ENCODE results near the gene COL1A2. TPM values are rescaled to one million over a fixed set of nuclear protein-coding genes. Genes with fewer than 3 reads are reported as not detected.

COL1A2 gene
- total RNA-seq, 1 donor from 2014 or later: 21.9 TPM

DNA sequence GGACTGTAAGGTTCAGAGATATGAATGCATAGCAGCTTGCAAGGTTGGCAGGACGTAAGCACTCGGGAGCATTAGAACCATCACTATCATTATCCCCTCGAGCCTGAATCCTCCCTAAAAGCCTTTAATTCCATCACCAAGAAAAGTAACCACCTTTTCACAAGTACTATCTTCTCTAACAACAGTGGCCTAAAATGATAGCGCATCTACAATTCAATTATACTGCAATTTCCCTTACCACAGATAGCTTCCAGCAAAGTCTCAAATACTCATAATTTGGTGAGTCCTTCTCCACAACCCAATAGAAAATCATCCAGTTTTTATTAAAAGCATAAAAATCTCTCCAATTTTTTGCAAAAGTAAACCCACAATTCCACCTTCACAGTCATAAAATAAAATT lies 42.0 kb downstream of the COL1A2 start:
- ATAC-seq: no peak

- no peak for ATAC-seq
Measured at GRCh38 chr7:94439893-94440381, 45.2 kb downstream of the COL1A2 start.

- ATAC-seq: no peak
Measured at GRCh38 chr7:94440451-94441039, 45.9 kb downstream of the COL1A2 start.

DNA sequence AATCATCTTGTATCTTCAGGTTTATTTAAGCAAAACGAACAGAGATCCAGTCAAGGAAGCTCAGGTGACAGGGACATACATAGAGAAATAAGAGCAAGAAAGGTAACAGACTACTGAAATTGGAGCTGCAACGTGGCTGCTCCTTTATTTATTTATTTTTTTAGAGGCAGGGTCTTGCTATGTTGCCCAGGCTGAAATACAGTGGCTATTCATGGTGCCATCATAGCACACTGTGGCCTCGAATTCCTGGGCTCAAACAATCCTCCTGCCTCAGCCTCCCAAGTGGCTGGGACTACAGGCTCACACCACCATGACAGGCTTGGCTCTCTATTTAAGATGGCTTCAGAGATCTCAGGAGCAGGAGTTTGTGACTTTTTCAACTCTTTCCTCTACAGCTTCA lies 46.4 kb downstream of the COL1A2 start:
- ATAC-seq: no peak

- ATAC-seq: no peak
Measured at GRCh38 chr7:94442639-94443038, 47.9 kb downstream of the COL1A2 start.

DNA sequence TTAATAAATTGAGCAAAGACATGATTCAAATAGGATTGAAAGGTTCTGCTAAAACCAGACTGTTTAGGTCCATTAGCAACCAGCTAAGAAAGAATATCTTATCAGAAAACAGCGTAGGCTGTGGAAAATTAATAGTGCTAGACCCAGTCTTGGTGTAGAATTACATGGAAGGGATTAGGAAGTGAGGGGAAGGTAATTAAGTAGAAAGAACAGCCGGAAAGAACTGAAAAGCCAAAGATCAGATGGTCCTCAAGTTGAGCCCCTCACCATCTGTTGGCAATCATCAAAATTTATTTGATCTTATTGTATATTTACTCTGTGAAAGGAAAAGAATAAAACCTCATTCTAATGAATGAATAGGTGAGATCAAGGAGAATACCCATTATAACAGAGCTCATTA lies 50.1 kb downstream of the COL1A2 start:
- ATAC-seq: no peak

- ATAC-seq: no peak
Measured at GRCh38 chr7:94445696-94446194, 51.0 kb downstream of the COL1A2 start.

- ATAC-seq: no peak
Measured at GRCh38 chr7:94446308-94446707, 51.6 kb downstream of the COL1A2 start.

DNA sequence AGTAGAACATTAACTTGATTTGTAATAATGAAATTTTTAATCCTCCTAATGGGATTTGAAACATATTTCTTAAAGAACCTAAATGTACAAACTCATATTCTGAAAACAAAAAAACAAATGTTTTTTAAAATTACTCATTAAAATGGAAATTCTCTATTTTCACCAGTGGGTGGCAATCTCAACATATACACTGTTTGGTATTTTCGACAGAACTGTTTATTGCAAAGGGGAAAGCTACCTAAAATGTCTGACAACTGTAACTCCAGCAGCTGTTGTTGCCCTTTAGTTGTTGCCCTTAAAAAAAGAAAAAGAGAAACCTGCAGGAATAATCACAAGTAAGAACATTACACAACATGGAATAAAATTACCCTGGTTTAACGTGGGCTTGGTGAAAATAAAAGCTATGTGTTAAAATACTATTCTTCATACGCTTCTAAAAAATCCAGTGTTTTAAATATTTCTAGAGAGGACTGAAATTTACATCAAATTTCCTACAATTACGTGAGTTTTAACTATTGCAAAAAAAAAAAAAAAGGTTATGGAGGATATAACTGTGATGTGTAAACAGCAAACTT lies 54.5 kb downstream of the COL1A2 start:
- no peak for ATAC-seq

DNA sequence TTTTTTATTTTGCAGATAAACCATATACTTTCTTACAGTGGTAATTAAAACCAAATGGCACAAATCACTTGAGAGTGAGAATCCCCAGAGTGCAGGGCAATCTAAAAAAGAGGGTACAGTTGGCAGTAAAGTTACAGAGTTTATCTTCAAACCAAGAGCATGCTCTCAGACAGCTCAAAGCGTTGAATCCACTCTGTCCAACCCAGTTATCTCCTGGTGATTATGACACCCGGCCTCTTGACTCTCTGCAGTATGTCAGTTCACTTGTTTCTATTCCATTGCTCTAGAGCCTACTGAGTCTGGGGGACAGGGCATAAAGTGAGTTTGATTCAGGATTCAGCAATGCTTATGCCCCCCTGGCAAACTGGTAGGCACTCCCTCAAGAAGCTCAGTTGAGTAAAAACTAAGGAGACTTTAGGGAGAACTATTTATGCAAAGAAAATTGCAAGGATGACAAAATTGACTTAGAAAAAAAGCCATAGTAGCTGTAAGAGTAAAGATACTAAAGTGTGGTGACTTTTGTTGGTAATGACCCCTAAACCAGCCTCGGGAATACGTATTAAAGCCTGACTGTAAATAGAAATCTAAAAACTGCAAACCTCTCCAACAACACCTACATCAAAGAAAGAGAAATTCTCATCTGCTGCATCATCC lies 55.5 kb downstream of the COL1A2 start:
- ATAC-seq: no peak

DNA sequence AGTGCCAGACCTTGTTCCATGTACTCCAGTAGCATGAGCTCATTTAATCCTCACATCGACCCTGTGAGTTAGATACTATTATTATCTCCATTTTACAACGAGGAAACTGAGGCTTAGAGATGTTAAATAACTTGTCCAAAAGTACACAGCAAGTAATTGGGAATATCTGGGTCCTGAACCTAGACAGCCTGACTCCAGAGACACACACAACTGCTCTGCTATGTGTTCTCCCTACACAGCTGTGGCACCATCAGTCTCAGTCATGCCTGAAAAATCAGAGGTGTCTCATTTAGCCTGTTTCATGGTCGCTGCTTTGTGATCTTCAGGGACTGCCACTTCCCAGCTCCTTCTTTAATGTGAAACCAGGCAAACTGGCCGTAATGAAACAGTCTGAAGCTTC lies 56.5 kb downstream of the COL1A2 start:
- ATAC-seq: no peak

- no peak for ATAC-seq
Measured at GRCh38 chr7:94452239-94452638, 57.5 kb downstream of the COL1A2 start.

DNA sequence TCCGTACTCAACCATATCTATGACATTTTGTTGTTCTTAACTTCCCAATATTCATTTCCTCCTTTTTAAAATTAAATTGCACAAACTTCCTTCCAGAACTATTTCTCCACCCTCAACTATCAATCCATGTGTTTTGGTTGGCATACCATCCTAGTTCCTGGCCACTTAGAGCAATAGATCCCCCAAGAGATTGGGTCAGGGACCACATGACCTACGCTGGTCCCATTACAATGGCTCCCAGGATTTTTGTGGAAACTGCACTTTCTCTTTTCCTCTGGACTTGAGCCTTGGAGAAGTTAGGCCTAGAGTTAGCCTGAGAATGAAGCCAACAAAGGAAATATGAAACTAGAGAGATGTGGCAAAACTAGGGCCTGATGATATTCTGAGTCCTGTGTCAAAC lies 59.2 kb downstream of the COL1A2 start:
- ATAC-seq: no peak

- ATAC-seq: no peak
Measured at GRCh38 chr7:94458041-94458440, 63.3 kb downstream of the COL1A2 start.

DNA sequence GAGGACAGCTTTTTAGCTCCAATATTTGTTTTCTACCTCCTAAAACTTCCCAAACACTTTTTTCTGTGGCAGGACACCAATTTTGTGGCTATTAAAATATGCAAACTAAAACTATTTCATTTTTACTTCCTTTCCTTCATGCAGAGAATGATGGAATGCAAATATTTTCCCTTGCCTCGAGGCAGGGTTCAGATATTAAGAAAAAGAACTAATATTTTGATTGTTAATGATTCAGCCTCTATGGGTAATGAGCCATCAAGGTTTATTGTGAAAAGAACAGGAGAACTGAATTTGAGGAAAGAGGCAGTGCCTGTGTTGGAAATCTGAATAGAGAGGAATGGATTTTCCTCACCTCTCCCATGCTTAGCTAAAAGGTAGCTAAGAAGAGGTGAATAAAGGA lies 71.8 kb downstream of the COL1A2 start:
- ATAC-seq: no peak

DNA sequence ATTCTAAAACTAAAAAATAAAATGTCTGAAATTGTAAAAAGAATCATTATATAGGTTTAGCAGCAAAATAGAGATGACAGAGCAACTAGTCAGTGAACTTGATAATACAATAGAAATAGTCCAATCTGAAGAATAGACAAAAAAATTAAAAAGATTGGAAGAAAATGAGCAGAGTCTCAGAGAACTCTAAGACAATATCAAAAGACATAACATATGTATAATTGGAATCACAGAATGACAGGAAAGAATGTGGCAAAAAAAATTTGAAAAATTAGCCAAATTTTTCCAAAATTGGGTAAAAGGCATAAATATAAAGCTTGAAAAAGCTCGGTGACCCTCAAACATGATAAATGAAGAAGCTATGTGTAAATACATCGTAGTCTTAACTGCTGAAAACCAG lies 76.9 kb downstream of the COL1A2 start:
- ATAC-seq: no peak

DNA sequence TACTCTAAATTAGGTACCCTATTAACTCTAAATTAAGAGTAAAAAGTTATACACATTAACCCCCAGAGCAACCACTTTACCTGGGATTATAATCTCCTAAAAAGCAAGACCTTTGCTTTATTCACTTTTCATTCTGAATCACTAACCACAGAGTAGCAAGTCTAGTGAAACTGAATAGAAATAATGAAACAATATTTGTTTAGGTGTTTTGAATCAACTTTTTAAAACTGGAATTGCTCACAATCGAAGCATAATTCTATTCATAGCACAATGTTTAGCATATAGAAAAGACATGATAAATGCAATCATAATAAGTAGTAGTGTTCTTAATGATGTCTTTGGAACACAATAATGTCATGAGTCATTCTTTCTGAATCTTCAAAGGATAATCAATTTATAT lies 77.9 kb downstream of the COL1A2 start:
- no peak for ATAC-seq

GRCh38 chr7:94476251-94476840 lies 81.7 kb downstream of the COL1A2 start:
- no peak for ATAC-seq

DNA sequence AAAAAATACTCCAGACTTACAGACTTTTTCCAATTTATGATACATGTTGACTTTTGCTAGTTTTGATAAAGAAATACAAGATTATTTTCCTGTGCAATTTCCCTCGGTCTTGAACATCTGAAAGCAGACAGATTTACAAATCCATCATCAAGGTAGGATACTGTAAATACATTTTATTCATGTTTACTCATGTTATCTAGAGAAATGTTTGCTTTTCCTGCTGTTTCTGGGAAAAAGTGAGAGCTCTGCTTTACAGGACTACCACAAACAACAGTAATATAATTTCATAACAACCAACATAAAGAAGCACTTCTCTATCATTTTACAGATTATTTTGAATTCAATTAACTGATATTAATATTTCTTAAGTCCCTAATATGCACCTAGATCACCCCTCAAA lies 83.2 kb downstream of the COL1A2 start:
- ATAC-seq: no peak

- ATAC-seq: no peak
Measured at GRCh38 chr7:94478648-94479214, 84.0 kb downstream of the COL1A2 start.

All from esophagus mucosa (tissue), 1 donor.